ENCODE results near the gene FUOM. TPM values are rescaled to one million over a fixed set of nuclear protein-coding genes. Genes with fewer than 3 reads are reported as not detected.

Gene FUOM
- total RNA-seq, 4 donors from 2014 or later: 2.6 to 13.8 (median 2.9) TPM; not detected in 1

DNA sequence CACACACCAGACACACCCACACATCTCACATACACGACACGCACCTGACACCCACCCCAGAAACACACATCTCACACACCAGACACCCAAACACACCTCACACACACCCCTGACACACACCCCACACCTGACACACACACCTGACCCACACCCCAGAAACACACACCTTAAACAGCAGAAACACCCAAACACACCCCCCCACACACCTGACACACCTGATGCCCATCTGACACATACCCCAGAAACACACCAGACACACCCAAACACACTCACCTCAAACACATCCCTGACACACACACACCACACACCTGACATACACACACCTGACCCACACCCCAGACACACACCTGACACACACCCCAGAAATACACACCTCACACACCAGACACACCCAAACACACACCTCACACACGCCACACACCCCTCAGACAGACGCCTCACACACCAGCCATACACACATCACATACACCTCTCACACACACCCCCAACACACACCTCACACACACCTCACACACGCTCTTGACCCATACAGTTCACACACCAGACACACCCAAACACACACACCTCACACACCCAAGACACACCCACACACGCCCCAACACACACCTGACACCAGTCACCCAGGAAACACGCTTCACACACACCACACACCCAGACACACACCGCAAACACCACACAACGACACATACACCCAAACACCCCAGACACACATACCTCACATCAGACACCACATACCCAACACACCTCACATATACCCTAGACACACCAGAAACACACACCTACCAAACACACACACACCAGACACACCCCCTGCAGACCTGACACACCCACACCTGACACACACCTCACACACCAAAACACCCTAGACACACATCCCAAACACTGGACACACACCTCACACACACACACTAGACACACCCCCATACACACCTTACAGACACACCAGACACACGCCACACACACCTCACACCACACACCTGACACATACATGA, 19.4 kb downstream of the FUOM start:
- no peaks in the 10 kb centered on the region for H3K36me3 ChIP-seq
- no peaks in the 10 kb centered on the region for H3K9me3 ChIP-seq
- H3K4me1 ChIP-seq: peaks cover 0 to 21% of the 10 kb centered on the region in 2 donors
- no peak overlapping the region for H3K4me3 ChIP-seq
- intact Hi-C loops (cut with DNase I; ENCODE audit: low total_unique reads): no loop called here
- peaks cover 38 to 45% of the 10 kb centered on the region in 2 donors for H3K27me3 ChIP-seq
- no peak for DNase-seq
- no peak for TF ChIP-seq POLR2A (IDR thresholded peaks at IDR 0.05)
- H3K27ac ChIP-seq: no peak overlapping the region

GRCh38 chr10:133337370-133337725, 20.5 kb downstream of the FUOM start:
- TF ChIP-seq CTCF (IDR thresholded peaks at IDR 0.05) (no peak), POLR2A (IDR thresholded peaks at IDR 0.05) (no peak)
- intact Hi-C loops (cut with DNase I; ENCODE audit: low total_unique reads): no loop called here
- no peak overlapping the region for H3K27ac ChIP-seq
- no peaks in the 10 kb centered on the region for H3K36me3 ChIP-seq
- no peak for DNase-seq
- peaks cover 0 to 21% of the 10 kb centered on the region in 2 donors for H3K4me1 ChIP-seq
- no peak overlapping the region for H3K4me3 ChIP-seq
- no peaks in the 10 kb centered on the region for H3K9me3 ChIP-seq
- H3K27me3 ChIP-seq: peaks cover 42 to 45% of the 10 kb centered on the region in 2 donors

GRCh38 chr10:133336577-133337369, 21.0 kb downstream of the FUOM start, which contains the start of gene CALY:
Gene CALY, minus strand, starts transcription at chr10:133336896. Its CDS starts 7,907 bp downstream, at chr10:133328989.
- H3K27me3 ChIP-seq: peaks cover 42 to 45% of the 10 kb centered on the region in 2 donors
- H3K36me3 ChIP-seq: no peaks in the 10 kb centered on the region
- TF ChIP-seq CTCF (IDR thresholded peaks at IDR 0.05): no peak
- no peak for TF ChIP-seq POLR2A (IDR thresholded peaks at IDR 0.05)
- peaks cover 0 to 21% of the 10 kb centered on the region in 2 donors for H3K4me1 ChIP-seq
- no peak for DNase-seq
- intact Hi-C loops (cut with DNase I; ENCODE audit: low total_unique reads): no loop called here
- no peak within 1 kb of the TSS for H3K27ac ChIP-seq
- peak within 1 kb of the TSS; percentile 15 to 22 for H3K4me3 ChIP-seq
- no peaks in the 10 kb centered on the region for H3K9me3 ChIP-seq

DNA sequence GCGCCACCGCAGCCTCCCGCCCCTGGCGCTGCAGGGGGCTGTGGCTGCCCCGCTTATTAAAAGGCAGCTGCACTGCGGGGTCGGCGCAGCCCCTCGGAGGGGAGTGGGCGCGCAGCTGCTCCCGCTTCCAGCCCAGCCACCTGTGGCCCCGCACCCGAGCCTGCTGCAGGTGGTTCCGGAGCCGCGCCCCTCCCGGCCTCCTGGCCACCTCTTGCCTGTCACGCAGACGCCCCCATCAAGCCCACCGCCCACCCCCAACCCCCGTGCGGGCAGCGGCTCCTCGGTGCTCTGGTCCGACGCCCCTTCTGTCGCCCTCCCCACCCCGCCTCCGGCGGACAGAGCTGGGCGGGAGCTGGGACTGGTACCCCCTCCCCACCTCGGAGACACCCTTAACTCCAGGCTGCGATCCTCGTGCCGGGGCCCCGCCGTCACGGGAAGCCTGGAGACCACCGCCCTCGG, 21.7 kb downstream of the FUOM start:
- DNase-seq: no peak
- intact Hi-C loops (cut with DNase I; ENCODE audit: low total_unique reads): no loop called here
- no peak for TF ChIP-seq CTCF (IDR thresholded peaks at IDR 0.05)
- no peak for TF ChIP-seq POLR2A (IDR thresholded peaks at IDR 0.05)
- Histone ChIP-seq H3K36me3 (no peaks in the 10 kb centered on the region), H3K9me3 (no peaks in the 10 kb centered on the region), H3K4me3 (peak overlapping the region in 1 of 2 donors; percentile 15), H3K27me3 (peaks cover 42 to 45% of the 10 kb centered on the region in 2 donors), H3K27ac (no peak overlapping the region), H3K4me1 (peaks cover 0 to 21% of the 10 kb centered on the region in 2 donors)

- Histone ChIP-seq H3K4me1 (peaks cover 0 to 21% of the 10 kb centered on the region in 2 donors), H3K36me3 (no peaks in the 10 kb centered on the region), H3K27me3 (peaks cover 42 to 45% of the 10 kb centered on the region in 2 donors), H3K9me3 (no peaks in the 10 kb centered on the region), H3K27ac (no peak overlapping the region), H3K4me3 (peak overlapping the region; percentile 15 to 22)
- intact Hi-C loops (cut with DNase I; ENCODE audit: low total_unique reads): no loop called here
- TF ChIP-seq CTCF (IDR thresholded peaks at IDR 0.05) (no peak), POLR2A (IDR thresholded peaks at IDR 0.05) (no peak)
- DNase-seq: peak in 1 of 2 donors; percentile 59
Measured at GRCh38 chr10:133335246-133336117, 22.3 kb downstream of the FUOM start.

Data from uterus (tissue), 4 donors.